ENCODE results near the gene PRF1. TPM values are rescaled to one million over a fixed set of nuclear protein-coding genes. Genes with fewer than 3 reads are reported as not detected.

The PRF1 gene
- total and polyA plus RNA-seq, 2 of the 13 experiments (the other 11 are each of a cell fraction or from before 2014, with no cell fraction given), result 1.00 to 1.4 TPM

GRCh38 chr10:70596110-70596798, 6.3 kb downstream of the PRF1 start (continued):
- TF ChIP-seq DNMT3B (CRISPR knock-in tag; conservative IDR thresholded peaks at IDR 0.05), result no peak
- no peak for TF ChIP-seq NFKB2 (CRISPR knock-in tag; IDR thresholded peaks at IDR 0.05; ENCODE audit: borderline replicate concordance)
- TF ChIP-seq ZNF501 (CRISPR knock-in tag; IDR thresholded peaks at IDR 0.05), result 0 out of 2 replicates have a peak, but pooled peaks have one; percentile 41
- TF ChIP-seq PLRG1 (conservative IDR thresholded peaks at IDR 0.05), result no peak
- TF ChIP-seq SNAI1 (CRISPR knock-in tag; IDR thresholded peaks at IDR 0.05; ENCODE audit: borderline replicate concordance), result no peak
- TF ChIP-seq ZNF343 (CRISPR knock-in tag; IDR thresholded peaks at IDR 0.05), result no peak
- TF ChIP-seq DMAP1 (CRISPR knock-in tag; IDR thresholded peaks at IDR 0.05), result peak; percentile 17; the same call in 1 of the 2 replicates
- TF ChIP-seq RARA (CRISPR knock-in tag; IDR thresholded peaks at IDR 0.05), result peak; percentile 84
- peak; percentile 10 for TF ChIP-seq SKI (IDR thresholded peaks at IDR 0.05; ENCODE audit: partially characterized antibody)
- TF ChIP-seq ZFP41 (CRISPR knock-in tag; IDR thresholded peaks at IDR 0.05; ENCODE audit: borderline replicate concordance), result no peak
- TF ChIP-seq GTF2F1 (IDR thresholded peaks at IDR 0.05; ENCODE audit: low read length), result no peak
- TF ChIP-seq ZGPAT (CRISPR knock-in tag; IDR thresholded peaks at IDR 0.05), result peak; percentile 23; the same call in 1 of the 2 replicates
- TF ChIP-seq MEF2D (CRISPR knock-in tag; IDR thresholded peaks at IDR 0.05), result no peak
- TF ChIP-seq ZNF362 (CRISPR knock-in tag; IDR thresholded peaks at IDR 0.05; ENCODE audit: borderline replicate concordance), result no peak
- no peak for TF ChIP-seq ZNF12 (CRISPR knock-in tag; IDR thresholded peaks at IDR 0.05)
- TF ChIP-seq ISX (CRISPR knock-in tag; conservative IDR thresholded peaks at IDR 0.05), result no peak
- no peak for TF ChIP-seq GATAD1 (CRISPR knock-in tag; IDR thresholded peaks at IDR 0.05)
- no peak for TF ChIP-seq XBP1 (CRISPR knock-in tag; IDR thresholded peaks at IDR 0.05)
- TF ChIP-seq ZNF446 (CRISPR knock-in tag; IDR thresholded peaks at IDR 0.05), result no peak
- no peak for TF ChIP-seq ZNF773 (CRISPR knock-in tag; IDR thresholded peaks at IDR 0.05; ENCODE audit: borderline replicate concordance)
- TF ChIP-seq HNF1A (IDR thresholded peaks at IDR 0.05; ENCODE audit: low read depth), result no peak
- no peak for TF ChIP-seq HNF1A (CRISPR knock-in tag; IDR thresholded peaks at IDR 0.05; ENCODE audit: borderline replicate concordance)
- no peak for TF ChIP-seq ZSCAN22 (CRISPR knock-in tag; IDR thresholded peaks at IDR 0.05)
- peak; percentile 50; the same call in 1 of the 2 replicates for TF ChIP-seq BCL6 (CRISPR knock-in tag; IDR thresholded peaks at IDR 0.05)
- no peak for TF ChIP-seq ZNF672 (CRISPR knock-in tag; IDR thresholded peaks at IDR 0.05)
- TF ChIP-seq MTF1 (CRISPR knock-in tag; IDR thresholded peaks at IDR 0.05), result no peak
- no peak for TF ChIP-seq ZNF30 (CRISPR knock-in tag; IDR thresholded peaks at IDR 0.05)
- peak; percentile 16; the same call in 1 of the 2 replicates for TF ChIP-seq SOX5 (CRISPR knock-in tag; IDR thresholded peaks at IDR 0.05; ENCODE audit: borderline replicate concordance)
